ENCODE results near the gene ALB. TPM values are rescaled to one million over a fixed set of nuclear protein-coding genes. Genes with fewer than 3 reads are reported as not detected.
A peak's percentile ranks its signal among the peaks of the same experiment; 100 is the strongest.

Gene ALB
- total RNA-seq, 1 donor from 2014 or later: 0.09 TPM

- Mint-ChIP-seq H3K27ac (peak overlapping the region; percentile 36), H3K36me3 (no peaks in the 10 kb centered on the region), H3K4me1 (peaks cover 28% of the 10 kb centered on the region), H3K27me3 (ENCODE audit: insufficient read depth, low read depth) (peaks cover 12% of the 10 kb centered on the region), H3K4me3 (peak overlapping the region; percentile 61), H3K9me3 (no peaks in the 10 kb centered on the region)
- DNase-seq (ENCODE audit: low spot score): peak; percentile 25
- no peak overlapping the region for H3K4me3 ChIP-seq
- no peak overlapping the region for H3K27ac ChIP-seq
- peaks cover 25% of the 10 kb centered on the region for H3F3A ChIP-seq (ENCODE audit: low read depth)
- no peaks in the 10 kb centered on the region for H3K79me2 ChIP-seq (ENCODE audit: low read depth)
- TF ChIP-seq, protein P1, sequence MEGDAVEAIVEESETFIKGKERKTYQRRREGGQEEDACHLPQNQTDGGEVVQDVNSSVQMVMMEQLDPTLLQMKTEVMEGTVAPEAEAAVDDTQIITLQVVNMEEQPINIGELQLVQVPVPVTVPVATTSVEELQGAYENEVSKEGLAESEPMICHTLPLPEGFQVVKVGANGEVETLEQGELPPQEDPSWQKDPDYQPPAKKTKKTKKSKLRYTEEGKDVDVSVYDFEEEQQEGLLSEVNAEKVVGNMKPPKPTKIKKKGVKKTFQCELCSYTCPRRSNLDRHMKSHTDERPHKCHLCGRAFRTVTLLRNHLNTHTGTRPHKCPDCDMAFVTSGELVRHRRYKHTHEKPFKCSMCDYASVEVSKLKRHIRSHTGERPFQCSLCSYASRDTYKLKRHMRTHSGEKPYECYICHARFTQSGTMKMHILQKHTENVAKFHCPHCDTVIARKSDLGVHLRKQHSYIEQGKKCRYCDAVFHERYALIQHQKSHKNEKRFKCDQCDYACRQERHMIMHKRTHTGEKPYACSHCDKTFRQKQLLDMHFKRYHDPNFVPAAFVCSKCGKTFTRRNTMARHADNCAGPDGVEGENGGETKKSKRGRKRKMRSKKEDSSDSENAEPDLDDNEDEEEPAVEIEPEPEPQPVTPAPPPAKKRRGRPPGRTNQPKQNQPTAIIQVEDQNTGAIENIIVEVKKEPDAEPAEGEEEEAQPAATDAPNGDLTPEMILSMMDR (IDR thresholded peaks at IDR 0.05): no peak
- TF ChIP-seq EZH2phosphoT487 (IDR thresholded peaks at IDR 0.05): no peak
- no peak for TF ChIP-seq EZH2 (IDR thresholded peaks at IDR 0.05)
- no peaks in the 10 kb centered on the region for H4K20me1 ChIP-seq (ENCODE audit: low read depth)
- no peaks in the 10 kb centered on the region for H3K27me3 ChIP-seq
- peak overlapping the region; percentile 30 for H3K4me2 ChIP-seq
- H3K36me3 ChIP-seq: no peaks in the 10 kb centered on the region
- peak overlapping the region; percentile 17 for H2AFZ ChIP-seq (replicated peaks)
- H3K9me3 ChIP-seq (ENCODE audit: low read depth): no peaks in the 10 kb centered on the region
- H3K4me1 ChIP-seq: peaks cover 23% of the 10 kb centered on the region
- H3K9ac ChIP-seq: no peak overlapping the region
Measured at GRCh38 chr4:73450398-73451004, 46.4 kb downstream of the ALB start.

DNA sequence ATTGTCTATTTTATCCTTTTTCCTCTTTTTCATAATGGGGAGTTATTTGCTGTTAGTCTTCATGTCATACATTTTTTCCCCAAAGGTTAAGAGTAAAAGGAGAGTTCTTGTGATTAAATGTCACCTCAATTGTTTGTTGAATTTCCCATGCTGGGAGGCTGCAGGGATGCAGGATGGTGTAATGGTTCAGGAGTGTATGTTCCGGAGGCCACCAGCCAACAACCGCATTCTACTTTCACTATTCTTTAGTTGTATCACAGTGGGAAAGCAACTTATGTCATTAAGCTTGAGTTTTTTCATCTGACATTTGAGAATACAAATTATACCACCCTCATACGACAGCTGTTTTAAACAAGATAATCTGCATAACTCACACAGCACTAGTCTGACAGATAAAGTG, 47.3 kb downstream of the ALB start:
- Histone ChIP-seq H3K4me1 (peaks cover 23% of the 10 kb centered on the region), H3F3A (ENCODE audit: low read depth) (peaks cover 25% of the 10 kb centered on the region), H3K9me3 (ENCODE audit: low read depth) (no peaks in the 10 kb centered on the region), H3K27me3 (no peaks in the 10 kb centered on the region), H3K36me3 (no peaks in the 10 kb centered on the region), H3K27ac (no peak overlapping the region), H3K4me2 (no peak overlapping the region), H3K9ac (no peak overlapping the region), H3K79me2 (ENCODE audit: low read depth) (no peaks in the 10 kb centered on the region), H2AFZ (replicated peaks) (no peak overlapping the region), H3K4me3 (no peak overlapping the region), H4K20me1 (ENCODE audit: low read depth) (no peaks in the 10 kb centered on the region)
- no peak overlapping the region for H3K4me3 Mint-ChIP-seq
- peak; percentile 33 for DNase-seq (ENCODE audit: low spot score)
- H3K27me3 Mint-ChIP-seq (ENCODE audit: insufficient read depth, low read depth): peaks cover 12% of the 10 kb centered on the region
- H3K9me3 Mint-ChIP-seq: peaks cover under 1% of the 10 kb centered on the region
- no peak overlapping the region for H3K27ac Mint-ChIP-seq
- H3K36me3 Mint-ChIP-seq: no peaks in the 10 kb centered on the region
- TF ChIP-seq, protein P1 (IDR thresholded peaks at IDR 0.05): no peak
- TF ChIP-seq EZH2 (IDR thresholded peaks at IDR 0.05) (no peak), EZH2phosphoT487 (IDR thresholded peaks at IDR 0.05) (peak; percentile 42)
- peaks cover 28% of the 10 kb centered on the region for H3K4me1 Mint-ChIP-seq

DNA sequence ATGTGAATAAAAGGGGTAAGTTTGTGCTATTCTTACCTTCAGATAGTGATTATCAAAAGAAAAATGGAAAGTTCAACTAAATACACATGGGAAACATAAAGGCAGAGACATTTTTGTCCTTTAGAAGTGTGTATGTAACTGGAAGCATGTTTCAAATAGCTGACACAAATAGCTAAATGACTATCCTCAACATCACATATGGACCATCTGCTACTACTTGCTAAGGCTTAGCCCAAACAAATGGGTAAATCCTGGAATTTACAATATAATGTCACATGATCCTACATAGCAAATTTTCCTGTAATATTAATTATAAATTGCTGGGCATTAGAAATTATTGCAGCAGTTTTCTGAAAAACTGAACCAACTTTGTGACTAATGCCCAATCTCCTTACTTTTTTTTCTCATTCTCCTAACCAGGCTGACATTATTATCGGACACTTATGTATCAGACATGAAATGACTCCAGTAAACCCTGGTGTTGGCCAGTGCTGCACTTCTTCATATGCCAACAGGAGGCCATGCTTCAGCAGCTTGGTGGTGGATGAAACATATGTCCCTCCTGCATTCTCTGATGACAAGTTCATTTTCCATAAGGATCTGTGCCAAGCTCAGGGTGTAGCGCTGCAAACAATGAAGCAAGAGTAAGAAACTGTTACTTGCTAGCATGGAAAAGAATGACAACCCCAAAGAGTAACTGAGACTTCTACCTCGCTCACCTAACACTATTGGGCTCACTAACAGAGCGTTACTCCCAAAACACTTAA, 48.1 kb downstream of the ALB start:
- H3K4me2 ChIP-seq: no peak overlapping the region
- no peak overlapping the region for H2AFZ ChIP-seq (replicated peaks)
- no peak for DNase-seq (ENCODE audit: low spot score)
- H3K79me2 ChIP-seq (ENCODE audit: low read depth): no peaks in the 10 kb centered on the region
- Mint-ChIP-seq H3K4me1 (peaks cover 28% of the 10 kb centered on the region), H3K27ac (no peak overlapping the region), H3K36me3 (no peaks in the 10 kb centered on the region), H3K4me3 (no peak overlapping the region), H3K27me3 (ENCODE audit: insufficient read depth, low read depth) (peaks cover 10% of the 10 kb centered on the region), H3K9me3 (peaks cover 2% of the 10 kb centered on the region)
- peaks cover 23% of the 10 kb centered on the region for H3K4me1 ChIP-seq
- no peaks in the 10 kb centered on the region for H4K20me1 ChIP-seq (ENCODE audit: low read depth)
- H3K27me3 ChIP-seq: no peaks in the 10 kb centered on the region
- H3K4me3 ChIP-seq: no peak overlapping the region
- H3F3A ChIP-seq (ENCODE audit: low read depth): peaks cover 25% of the 10 kb centered on the region
- no peaks in the 10 kb centered on the region for H3K9me3 ChIP-seq (ENCODE audit: low read depth)
- TF ChIP-seq EZH2 (IDR thresholded peaks at IDR 0.05): no peak
- no peak overlapping the region for H3K9ac ChIP-seq
- H3K27ac ChIP-seq: no peak overlapping the region
- H3K36me3 ChIP-seq: no peaks in the 10 kb centered on the region

All from neural progenitor cell (in vitro differentiated cells).